Heart left ventricle (tissue), 13 donors: ENCODE measurements around the gene RBM7.

Experiments used
- CTCF ChIP-seq, 12 donors: fragments of 200-600 bp; sonication (generic) in 4 of 12; IDR thresholded peaks; one replicate each; pipeline versions ENCODE4 v1.5.0 to v1.8.0; 2018 to 2022; ENCODE audit warnings: antibody characterized with exemption in 12 of 12, mild to moderate bottlenecking in 5 of 12
- POLR2A ChIP-seq, 2 donors: fragments of 450-650 bp; IDR thresholded peaks; one replicate each; pipeline ENCODE4 v1.6.1; 2017; ENCODE audit warnings: antibody characterized with exemption in 2 of 2, mild to moderate bottlenecking in 2 of 2, moderate library complexity in 2 of 2
- donor health status: ischemic (EF 13 %, LVEDD 7.1; RV severe dilation, severe dysfunction).
- donor health status: DM: no; HTN: yes; CAD: no.
- donor health status: DM: no; HTN: no; CAD: no.
- donor health status: ischemic (EF 25% LVEDD 6.9; RV normal size, moderate dysfunction).
- donor health status: ischemic (EF 25% LVEDD 5.7; RV mildly dilated, moderate dysfunction).
- donor health status: ischemic (EF 35%, LVEDD 5.7; RV mildly dilated, moderate dysfunction).
- donor health status: nonischemic (EF 11% LVEDD 7.7; RV severe dilation, severe dysfunction).
- donor health status: DM: yes; HTN: yes; CAD: no.
- donor health status: PGD.
- donor health status: ischemic (EF 29% LVEDD 5.4; RV normal size, mild dysfunction).
- donor health status: nonischemic (EF 23%, LVEDD 6.1; RV moderate dilation, normal function).

GRCh38 chr11:114397349-114397982 is 3.0 kb upstream of the RBM7 start:
- TF ChIP-seq POLR2A (IDR thresholded peaks at IDR 0.05) (no peak), CTCF (IDR thresholded peaks at IDR 0.05) (no peak)
